DOHH2 (cell line): ENCODE data around the gene TGFBR2.

Experiments used
- H3F3A ChIP-seq: fragments of 200-600 bp; sonication (generic), shearing (Covaris generic); 2 replicates; pipeline ENCODE4 v1.6.0; 2016; ENCODE audit warnings: antibody characterized with exemption, mild to moderate bottlenecking; ENCODE audit not compliant: control insufficient read depth, insufficient read depth
- H3K27ac ChIP-seq: fragments of 200-600 bp; sonication (generic); 2 replicates; pipeline ENCODE4 v1.5.1; 2014; ENCODE audit warnings: low read depth, mild to moderate bottlenecking, low read length, moderate library complexity
- H3K27me3 ChIP-seq: fragments of 200-600 bp; sonication (generic); 2 replicates; pipeline ENCODE4 v1.6.1; 2014; ENCODE audit warnings: mild to moderate bottlenecking, low read length, mixed read lengths; ENCODE audit not compliant: control insufficient read depth
- H3K36me3 ChIP-seq: fragments of 200-600 bp; sonication (generic); 2 replicates; pipeline ENCODE4 v1.6.1; 2014; ENCODE audit warnings: mild to moderate bottlenecking, low read length, moderate library complexity, mixed read lengths; ENCODE audit not compliant: control insufficient read depth
- H3K4me1 ChIP-seq: fragments of 200-600 bp; sonication (generic); 2 replicates; pipeline ENCODE4 v1.6.1; 2014; ENCODE audit warnings: mild to moderate bottlenecking, low read length, mixed read lengths; ENCODE audit not compliant: control insufficient read depth
- H3K4me2 ChIP-seq: fragments of 200-600 bp; sonication (generic); 2 replicates; pipeline ENCODE4 v1.6.0; 2014; ENCODE audit warnings: mild to moderate bottlenecking, low read length, moderate library complexity
- H3K4me3 ChIP-seq: fragments of 200-600 bp; sonication (generic); 2 replicates; pipeline ENCODE4 v1.5.1; 2014; ENCODE audit warnings: mild to moderate bottlenecking, low read length, mixed read lengths
- H3K79me2 ChIP-seq: fragments of 200-600 bp; sonication (generic); 2 replicates; pipeline ENCODE4 v1.6.1; 2014; ENCODE audit warnings: mild to moderate bottlenecking, low read length, mixed read lengths; ENCODE audit not compliant: control insufficient read depth
- H3K9me2 ChIP-seq: fragments of 200-600 bp; sonication (generic); replicated peaks from 2 replicates; pipeline ENCODE4 v1.6.1; 2014; ENCODE audit warnings: mild to moderate bottlenecking, low read length, mixed read lengths; ENCODE audit not compliant: control insufficient read depth
- H3K9me3 ChIP-seq: fragments of 200-600 bp; sonication (generic); 2 replicates; pipeline ENCODE4 v1.6.1; 2014; ENCODE audit warnings: antibody characterized with exemption, low read length, mixed read lengths; ENCODE audit not compliant: control insufficient read depth, insufficient read depth
- H4K20me1 ChIP-seq: fragments of 200-600 bp; sonication (generic); 2 replicates; pipeline ENCODE4 v1.6.0; 2014; ENCODE audit warnings: low read depth, mild to moderate bottlenecking, antibody characterized with exemption, low read length, moderate library complexity; ENCODE audit not compliant: control insufficient read depth, insufficient read depth
- CTCF ChIP-seq: fragments of 200-600 bp; sonication (generic); IDR thresholded peaks from one replicate; pipeline ENCODE4 v1.5.1; 2014; ENCODE audit warnings: antibody characterized with exemption, mild to moderate bottlenecking, low read depth, low read length; ENCODE audit not compliant: poor library complexity, severe bottlenecking
- EZH2phosphoT487 ChIP-seq: fragments of 200-600 bp; sonication (generic); IDR thresholded peaks from 2 replicates; pipeline ENCODE4 v1.6.1; 2017; ENCODE audit warnings: borderline replicate concordance, mild to moderate bottlenecking, antibody characterized with exemption, low read length, moderate library complexity, mixed read lengths

Gene TGFBR2

GRCh38 chr3:30657914-30658313, 51.5 kb downstream of the TGFBR2 start:
- Histone ChIP-seq H3K9me3 (peaks cover 4% of the 10 kb centered on the region; the same call in 1 of the 2 replicates), H3K27ac (peak overlapping the region; percentile 84), H3K4me3 (peak overlapping the region; percentile 50), H4K20me1 (no peaks in the 10 kb centered on the region), H3K4me1 (peaks cover 76% of the 10 kb centered on the region), H3K79me2 (peaks cover 9% of the 10 kb centered on the region), H3K27me3 (no peaks in the 10 kb centered on the region), H3K4me2 (peak overlapping the region; percentile 71), H3F3A (peaks cover 9% of the 10 kb centered on the region; the same call in 1 of the 2 replicates), H3K36me3 (peaks cover 61% of the 10 kb centered on the region), H3K9me2 (no peaks in the 10 kb centered on the region)
- TF ChIP-seq CTCF: no peak
- TF ChIP-seq EZH2phosphoT487: no peak

GRCh38 chr3:30658328-30659052, 52.1 kb downstream of the TGFBR2 start:
- H3F3A ChIP-seq: peaks cover 9% of the 10 kb centered on the region; the same call in 1 of the 2 replicates
- peak overlapping the region; percentile 84 for H3K27ac ChIP-seq
- H3K4me1 ChIP-seq: peaks cover 72% of the 10 kb centered on the region
- peaks cover 9% of the 10 kb centered on the region for H3K79me2 ChIP-seq
- peak overlapping the region; percentile 71 for H3K4me2 ChIP-seq
- H3K9me3 ChIP-seq: peaks cover 4% of the 10 kb centered on the region; the same call in 1 of the 2 replicates
- H3K4me3 ChIP-seq: peak overlapping the region; percentile 50
- TF ChIP-seq EZH2phosphoT487 (no peak), CTCF (no peak)
- H3K27me3 ChIP-seq: no peaks in the 10 kb centered on the region
- no peaks in the 10 kb centered on the region for H3K9me2 ChIP-seq
- peaks cover 59% of the 10 kb centered on the region for H3K36me3 ChIP-seq
- H4K20me1 ChIP-seq: no peaks in the 10 kb centered on the region

GRCh38 chr3:30659270-30660130, 53.1 kb downstream of the TGFBR2 start:
- Histone ChIP-seq H3K4me3 (peak overlapping the region; percentile 50), H3K27me3 (no peaks in the 10 kb centered on the region), H3K27ac (peak overlapping the region; percentile 84), H3K36me3 (peaks cover 48% of the 10 kb centered on the region), H3K4me1 (peaks cover 69% of the 10 kb centered on the region), H3K9me2 (no peaks in the 10 kb centered on the region), H3F3A (peaks cover 9% of the 10 kb centered on the region; the same call in 1 of the 2 replicates), H3K79me2 (peaks cover 9% of the 10 kb centered on the region), H3K9me3 (peaks cover 4% of the 10 kb centered on the region; the same call in 1 of the 2 replicates), H4K20me1 (no peaks in the 10 kb centered on the region), H3K4me2 (peak overlapping the region; percentile 71)
- TF ChIP-seq CTCF (no peak), EZH2phosphoT487 (no peak)
